ENCODE measurements around the gene LGI4. TPM values are rescaled to one million over a fixed set of nuclear protein-coding genes. Genes with fewer than 3 reads are reported as not detected.

Gene LGI4
- total RNA-seq, 1 donor from 2014 or later = 16.1 TPM

DNA sequence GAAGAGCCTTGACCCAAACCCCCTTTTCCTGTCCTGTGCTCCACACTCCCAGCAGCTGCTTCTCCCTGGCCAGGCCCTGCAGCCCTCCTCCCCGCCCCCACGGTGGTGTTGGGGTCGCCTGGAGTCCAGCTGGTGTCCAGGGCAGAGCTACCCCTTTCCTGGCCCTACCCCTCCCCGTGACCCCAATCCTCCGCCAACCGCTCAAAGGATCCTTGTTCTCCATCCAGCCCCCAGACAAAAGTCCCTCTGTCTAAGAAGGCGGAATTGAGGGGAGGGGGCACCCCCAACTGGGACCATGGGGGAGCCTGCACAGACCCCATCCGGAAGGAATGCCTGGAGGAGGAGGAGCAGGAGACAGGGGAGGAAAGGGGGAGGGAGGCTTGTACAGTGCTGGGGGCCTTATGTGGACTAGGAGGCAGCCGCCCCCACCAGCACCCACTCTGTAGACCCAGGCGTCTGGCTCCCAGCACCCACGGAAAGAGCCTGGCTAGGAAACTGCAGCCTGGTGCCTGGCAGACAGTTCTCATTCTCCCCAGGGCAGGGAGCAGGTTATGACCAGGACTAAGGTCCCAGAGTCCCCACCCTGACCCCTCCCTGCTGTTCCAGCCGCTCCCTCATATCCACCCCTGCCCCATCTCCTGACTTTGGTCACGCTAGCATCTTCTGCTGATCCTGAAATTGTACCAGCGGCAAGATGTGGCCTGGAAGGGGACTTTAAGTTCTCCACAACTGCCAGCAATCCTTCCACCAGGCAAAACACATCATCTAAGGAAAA lies 19.5 kb downstream of the LGI4 start, which contains the start of gene FXYD3:
Gene FXYD3, plus strand, starts transcription at position 647 of the 775 bp plus-strand sequence. CDS start 3,554 bp downstream, outside the sequence.
- peaks cover 56% of the 10 kb centered on the region for H3K4me1 Mint-ChIP-seq
- peak within 1 kb of the TSS; percentile 90 for H3K27ac Mint-ChIP-seq (ENCODE audit: unreplicated experiment)
- no peaks in the 10 kb centered on the region for H3K9me3 Mint-ChIP-seq
- peaks cover 3% of the 10 kb centered on the region for H3K27me3 Mint-ChIP-seq (ENCODE audit: low read depth)
- no peaks in the 10 kb centered on the region for H3K36me3 Mint-ChIP-seq (ENCODE audit: low read depth)
- peak; percentile 54 for DNase-seq (ENCODE audit: low read depth, low spot score)
- TF ChIP-seq, protein P1, sequence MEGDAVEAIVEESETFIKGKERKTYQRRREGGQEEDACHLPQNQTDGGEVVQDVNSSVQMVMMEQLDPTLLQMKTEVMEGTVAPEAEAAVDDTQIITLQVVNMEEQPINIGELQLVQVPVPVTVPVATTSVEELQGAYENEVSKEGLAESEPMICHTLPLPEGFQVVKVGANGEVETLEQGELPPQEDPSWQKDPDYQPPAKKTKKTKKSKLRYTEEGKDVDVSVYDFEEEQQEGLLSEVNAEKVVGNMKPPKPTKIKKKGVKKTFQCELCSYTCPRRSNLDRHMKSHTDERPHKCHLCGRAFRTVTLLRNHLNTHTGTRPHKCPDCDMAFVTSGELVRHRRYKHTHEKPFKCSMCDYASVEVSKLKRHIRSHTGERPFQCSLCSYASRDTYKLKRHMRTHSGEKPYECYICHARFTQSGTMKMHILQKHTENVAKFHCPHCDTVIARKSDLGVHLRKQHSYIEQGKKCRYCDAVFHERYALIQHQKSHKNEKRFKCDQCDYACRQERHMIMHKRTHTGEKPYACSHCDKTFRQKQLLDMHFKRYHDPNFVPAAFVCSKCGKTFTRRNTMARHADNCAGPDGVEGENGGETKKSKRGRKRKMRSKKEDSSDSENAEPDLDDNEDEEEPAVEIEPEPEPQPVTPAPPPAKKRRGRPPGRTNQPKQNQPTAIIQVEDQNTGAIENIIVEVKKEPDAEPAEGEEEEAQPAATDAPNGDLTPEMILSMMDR (conservative IDR thresholded peaks at IDR 0.05) = no peak
- peak within 1 kb of the TSS; percentile 78 for H3K4me3 Mint-ChIP-seq

DNA sequence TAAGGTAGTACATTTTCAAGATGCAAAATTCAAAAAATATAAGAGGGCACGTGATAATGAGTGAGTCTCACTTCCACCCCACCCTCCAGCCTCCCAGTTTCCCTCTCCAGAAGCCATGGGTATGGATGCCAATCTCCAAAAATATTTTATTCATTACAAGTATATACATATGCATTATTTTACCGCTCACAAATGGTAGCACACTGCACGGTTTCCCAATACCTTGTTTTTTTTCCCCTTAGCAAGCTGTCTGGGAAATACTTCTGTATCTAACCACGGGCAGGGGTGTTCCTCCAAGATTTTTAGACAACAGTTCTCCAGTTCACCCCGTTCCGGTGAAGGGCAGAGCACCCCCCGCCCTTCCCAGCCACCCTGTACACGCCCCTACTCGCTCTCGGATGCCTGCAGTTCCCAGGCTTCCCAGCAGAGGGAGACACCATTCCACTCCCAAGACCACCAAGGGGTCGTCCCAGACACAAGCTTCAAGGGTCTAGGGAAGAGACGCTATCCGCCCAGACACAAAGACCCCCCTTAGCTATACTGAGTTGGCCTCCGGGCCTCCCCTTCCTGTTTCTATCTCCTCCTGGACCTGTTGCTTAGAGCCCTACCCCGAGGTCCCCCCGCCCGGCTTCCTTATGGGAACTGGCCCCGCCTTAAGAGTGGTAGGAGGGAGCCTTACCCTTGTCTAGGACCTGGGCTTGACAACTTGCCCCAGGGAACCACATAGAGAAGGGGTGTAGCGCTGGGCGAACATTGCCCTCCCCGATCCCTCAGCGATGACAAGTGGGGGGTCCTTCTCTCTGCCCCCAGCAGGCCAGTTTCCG lies 20.3 kb downstream of the LGI4 start:
- peaks cover 3% of the 10 kb centered on the region for H3K27me3 Mint-ChIP-seq (ENCODE audit: low read depth)
- no peaks in the 10 kb centered on the region for H3K36me3 Mint-ChIP-seq (ENCODE audit: low read depth)
- TF ChIP-seq, protein P1 (conservative IDR thresholded peaks at IDR 0.05) = peak; percentile 97
- peak overlapping the region; percentile 78 for H3K4me3 Mint-ChIP-seq
- DNase-seq (ENCODE audit: low read depth, low spot score) = peak; percentile 97
- H3K27ac Mint-ChIP-seq (ENCODE audit: unreplicated experiment) = peak overlapping the region; percentile 68
- peaks cover 53% of the 10 kb centered on the region for H3K4me1 Mint-ChIP-seq
- no peaks in the 10 kb centered on the region for H3K9me3 Mint-ChIP-seq

DNA sequence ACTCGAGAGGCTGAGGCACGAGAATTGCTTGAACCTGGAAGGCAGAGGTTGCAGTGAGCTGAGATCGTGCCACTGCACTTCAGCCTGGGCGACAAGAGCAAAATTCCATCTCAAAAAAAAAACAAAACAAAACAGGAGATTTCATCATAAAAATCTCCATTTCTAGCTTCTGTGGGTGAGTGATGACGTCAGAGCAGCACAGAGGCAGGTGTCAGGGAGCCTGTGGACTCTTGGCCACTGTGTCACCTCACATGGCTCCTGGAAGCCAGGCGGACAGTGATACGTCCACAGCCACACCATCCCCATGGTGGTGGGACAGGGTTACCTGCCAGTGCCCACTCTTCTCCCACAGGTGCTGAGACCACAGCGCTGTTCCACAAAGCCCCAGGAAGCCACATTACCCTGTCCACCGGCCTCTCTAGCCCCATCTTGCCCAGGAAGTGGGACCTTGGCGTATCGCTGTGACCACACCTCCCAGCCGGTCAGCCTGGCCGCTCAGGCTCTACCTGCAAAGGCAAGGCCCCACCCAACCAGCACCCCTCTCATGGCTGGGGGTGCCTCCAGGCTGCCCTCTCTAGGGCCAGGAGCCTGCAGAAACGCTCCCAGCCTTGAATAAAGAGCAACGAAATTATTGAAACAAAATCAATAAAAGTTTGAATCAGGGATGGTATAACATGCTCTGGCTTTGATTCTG lies 21.7 kb downstream of the LGI4 start:
- TF ChIP-seq, protein P1 (conservative IDR thresholded peaks at IDR 0.05) = no peak
- no peaks in the 10 kb centered on the region for H3K36me3 Mint-ChIP-seq (ENCODE audit: low read depth)
- H3K27me3 Mint-ChIP-seq (ENCODE audit: low read depth) = peaks cover 3% of the 10 kb centered on the region
- no peak for DNase-seq (ENCODE audit: low read depth, low spot score)
- no peaks in the 10 kb centered on the region for H3K9me3 Mint-ChIP-seq
- H3K4me1 Mint-ChIP-seq = peaks cover 56% of the 10 kb centered on the region
- H3K27ac Mint-ChIP-seq (ENCODE audit: unreplicated experiment) = no peak overlapping the region
- H3K4me3 Mint-ChIP-seq = no peak overlapping the region

GRCh38 chr19:35110974-35111373 lies 23.9 kb downstream of the LGI4 start:
- DNase-seq (ENCODE audit: low read depth, low spot score) = no peak
- TF ChIP-seq, protein P1 (conservative IDR thresholded peaks at IDR 0.05) = no peak
- no peaks in the 10 kb centered on the region for H3K27me3 Mint-ChIP-seq (ENCODE audit: low read depth)
- no peak overlapping the region for H3K27ac Mint-ChIP-seq (ENCODE audit: unreplicated experiment)
- H3K9me3 Mint-ChIP-seq = peaks cover 4% of the 10 kb centered on the region
- H3K36me3 Mint-ChIP-seq (ENCODE audit: low read depth) = no peaks in the 10 kb centered on the region
- H3K4me1 Mint-ChIP-seq = peaks cover 53% of the 10 kb centered on the region
- H3K4me3 Mint-ChIP-seq = no peak overlapping the region

- peaks cover 41% of the 10 kb centered on the region for H3K4me1 Mint-ChIP-seq
- H3K36me3 Mint-ChIP-seq (ENCODE audit: low read depth) = no peaks in the 10 kb centered on the region
- no peak overlapping the region for H3K4me3 Mint-ChIP-seq
- H3K27ac Mint-ChIP-seq (ENCODE audit: unreplicated experiment) = no peak overlapping the region
- no peak for DNase-seq (ENCODE audit: low read depth, low spot score)
- H3K27me3 Mint-ChIP-seq (ENCODE audit: low read depth) = no peaks in the 10 kb centered on the region
- peaks cover 4% of the 10 kb centered on the region for H3K9me3 Mint-ChIP-seq
- TF ChIP-seq, protein P1 (conservative IDR thresholded peaks at IDR 0.05) = no peak
Observed at GRCh38 chr19:35109395-35110112, 25.3 kb downstream of the LGI4 start.

All from neural crest cell (in vitro differentiated cells).